GM23338 (cell line): ENCODE data around the gene TNFSF4. TPM values are rescaled to one million over a fixed set of nuclear protein-coding genes. Genes with fewer than 3 reads are reported as not detected.

Experiments used
- ATAC-seq: fragments of 200-7000 bp; cut with Tn5 transposase; 3 replicates; pipeline ENCODE4 v1.9.1; 2020
- DNase-seq: peaks from one replicate; pipeline ENCODE4 v3.0.0-alpha.2; 2015; ENCODE audit warnings: low spot score
- H2AFZ ChIP-seq: fragments of 200-600 bp; sonication (generic); 2 replicates; pipeline ENCODE4 v1.8.0; 2016; ENCODE audit warnings: antibody characterized with exemption, mild to moderate bottlenecking, moderate library complexity
- H3F3A ChIP-seq: fragments of 200-600 bp; sonication (generic); replicated peaks from 2 replicates; pipeline ENCODE4 v1.8.0; 2017; ENCODE audit warnings: antibody characterized with exemption, mixed run types, low read depth
- H3K27ac ChIP-seq: fragments of 200-600 bp; sonication (generic); 2 replicates; pipeline ENCODE4 v1.6.1; 2016; ENCODE audit warnings: low read depth
- H3K27me3 ChIP-seq: fragments of 200-600 bp; sonication (generic); 2 replicates; pipeline ENCODE4 v1.8.0; 2016; ENCODE audit warnings: mild to moderate bottlenecking, mixed run types, moderate library complexity; ENCODE audit not compliant: insufficient read depth
- H3K36me3 ChIP-seq: fragments of 200-600 bp; sonication (generic); 2 replicates; pipeline ENCODE4 v1.8.0; 2016; ENCODE audit warnings: mild to moderate bottlenecking; ENCODE audit not compliant: insufficient read depth
- H3K4me1 ChIP-seq: fragments of 200-600 bp; sonication (generic); 2 replicates; pipeline ENCODE4 v1.8.0; 2016; ENCODE audit warnings: mild to moderate bottlenecking, moderate library complexity; ENCODE audit not compliant: insufficient read depth
- H3K4me2 ChIP-seq: fragments of 200-600 bp; sonication (generic); 2 replicates; pipeline ENCODE4 v1.7.1; 2017; ENCODE audit warnings: mixed run types
- H3K4me3 ChIP-seq: fragments of 200-600 bp; sonication (generic); 2 replicates; pipeline ENCODE4 v1.6.1; 2016; ENCODE audit warnings: mixed run types
- H3K79me2 ChIP-seq: fragments of 200-600 bp; sonication (generic); replicated peaks from 2 replicates; pipeline ENCODE4 v1.8.0; 2017; ENCODE audit warnings: mild to moderate bottlenecking; ENCODE audit not compliant: insufficient read depth
- H3K9me2 ChIP-seq: fragments of 200-600 bp; sonication (generic); 2 replicates; pipeline ENCODE4 v1.8.0; 2017; ENCODE audit not compliant: insufficient read depth
- H4K20me1 ChIP-seq: fragments of 200-600 bp; sonication (generic); replicated peaks from 2 replicates; pipeline ENCODE4 v1.8.0; 2017; ENCODE audit warnings: mild to moderate bottlenecking; ENCODE audit not compliant: insufficient read depth
- H3K27ac Mint-ChIP-seq: 2 replicates; pipeline ENCODE4 v1.8.0; 2020; ENCODE audit warnings: inconsistent platforms, mild to moderate bottlenecking, moderate library complexity, mixed read lengths
- H3K27me3 Mint-ChIP-seq: 3 replicates; pipeline ENCODE4 v1.8.0; 2022; ENCODE audit warnings: low read depth, mild to moderate bottlenecking, moderate library complexity, mixed read lengths, inconsistent platforms; ENCODE audit not compliant: insufficient read depth, poor library complexity
- H3K36me3 Mint-ChIP-seq: 3 replicates; pipeline ENCODE4 v1.8.0; 2021; ENCODE audit warnings: low read depth, mild to moderate bottlenecking, inconsistent platforms, moderate library complexity, mixed read lengths
- H3K4me1 Mint-ChIP-seq: 3 replicates; pipeline ENCODE4 v1.8.0; 2020; ENCODE audit warnings: mild to moderate bottlenecking, inconsistent platforms, mixed read lengths
- H3K4me3 Mint-ChIP-seq: 3 replicates; pipeline ENCODE4 v1.8.0; 2021; ENCODE audit warnings: moderate library complexity, mild to moderate bottlenecking, inconsistent platforms, mixed read lengths
- H3K9me3 Mint-ChIP-seq: 3 replicates; pipeline ENCODE4 v1.8.0; 2020; ENCODE audit warnings: moderate library complexity, mild to moderate bottlenecking, inconsistent platforms, mixed read lengths
- CREB1 ChIP-seq: fragments of 250-450 bp; sonication (Bioruptor Pico); IDR thresholded peaks from 2 replicates; pipeline ENCODE4 v1.5.0; 2020; ENCODE audit warnings: low read depth, mild to moderate bottlenecking, moderate library complexity
- EZH2 ChIP-seq: fragments of 200-600 bp; sonication (generic); IDR thresholded peaks from one replicate; pipeline ENCODE4 v1.8.0; 2017; ENCODE audit warnings: antibody characterized with exemption, mild to moderate bottlenecking, low read depth; ENCODE audit not compliant: unreplicated experiment
- EZH2phosphoT487 ChIP-seq: fragments of 200-600 bp; sonication (generic); IDR thresholded peaks from one replicate; pipeline ENCODE4 v1.8.1; 2018; ENCODE audit warnings: antibody characterized with exemption; ENCODE audit not compliant: unreplicated experiment
- JUNB ChIP-seq: IDR thresholded peaks from one replicate; pipeline ENCODE4 v1.6.1; 2016; ENCODE audit warnings: antibody characterized with exemption; ENCODE audit not compliant: unreplicated experiment
- NANOG ChIP-seq: IDR thresholded peaks from 2 replicates; pipeline ENCODE4 v1.6.1; 2016; ENCODE audit warnings: antibody characterized with exemption, borderline replicate concordance
- POLR2AphosphoS5 ChIP-seq: IDR thresholded peaks from 2 replicates; pipeline ENCODE4 v1.6.1; 2016; ENCODE audit warnings: antibody characterized with exemption, low read depth
- STAT1 ChIP-seq: IDR thresholded peaks from one replicate; pipeline ENCODE4 v1.6.1; 2016; ENCODE audit warnings: antibody characterized with exemption; ENCODE audit not compliant: unreplicated experiment
- ZNF114 ChIP-seq: fragments of 250-450 bp; sonication (Bioruptor Pico); IDR thresholded peaks from 2 replicates; pipeline ENCODE4 v1.5.0; 2020; ENCODE audit warnings: mild to moderate bottlenecking, moderate library complexity
- ZNF331 ChIP-seq: fragments of 250-450 bp; sonication (Bioruptor Pico); IDR thresholded peaks from 2 replicates; pipeline ENCODE4 v1.5.0; 2020; ENCODE audit warnings: low read depth, mild to moderate bottlenecking, moderate library complexity
- polyA plus RNA-seq: library from polyadenylated mRNA; unstranded; fragments of >200 nt; fragmentation: Nextera tagmentation; extraction: Ambion mirVana; gene quantifications from 2 replicates; pipeline ENCODE4 v1.2.1, GENCODE V29; 2016
- total RNA-seq: library from RNA; depleted of rRNA; stranded (reverse); fragments of >200 nt; shearing (Covaris generic); gene quantifications from 2 replicates; pipeline ENCODE4 v1.2.3, GENCODE V29; 2014
- TF ChIP-seq, protein P1 (sequence below): fragments of 250-450 bp; sonication (Bioruptor Pico); IDR thresholded peaks from 2 replicates; pipeline ENCODE4 v1.5.0; 2020; ENCODE audit warnings: mild to moderate bottlenecking, moderate library complexity
- TF ChIP-seq, protein P2 (sequence below): IDR thresholded peaks from 2 replicates; pipeline ENCODE4 v1.6.1; 2016; ENCODE audit warnings: antibody characterized with exemption
- TF ChIP-seq, protein P3 (sequence below), 2 experiments: fragments of 200-600 bp in 1 of 2; sonication (generic) in 1 of 2; conservative IDR thresholded peaks; 2 replicates each; pipeline versions ENCODE4 v1.5.1 to v1.6.1; 2016 to 2017; ENCODE audit warnings: antibody characterized with exemption in 2 of 2, low read depth in 2 of 2, mild to moderate bottlenecking in 2 of 2, moderate library complexity in 1 of 2

Gene TNFSF4
- total and polyA plus RNA-seq, 2 experiments from 2014 or later = 0.55 to 1.5 TPM

DNA sequence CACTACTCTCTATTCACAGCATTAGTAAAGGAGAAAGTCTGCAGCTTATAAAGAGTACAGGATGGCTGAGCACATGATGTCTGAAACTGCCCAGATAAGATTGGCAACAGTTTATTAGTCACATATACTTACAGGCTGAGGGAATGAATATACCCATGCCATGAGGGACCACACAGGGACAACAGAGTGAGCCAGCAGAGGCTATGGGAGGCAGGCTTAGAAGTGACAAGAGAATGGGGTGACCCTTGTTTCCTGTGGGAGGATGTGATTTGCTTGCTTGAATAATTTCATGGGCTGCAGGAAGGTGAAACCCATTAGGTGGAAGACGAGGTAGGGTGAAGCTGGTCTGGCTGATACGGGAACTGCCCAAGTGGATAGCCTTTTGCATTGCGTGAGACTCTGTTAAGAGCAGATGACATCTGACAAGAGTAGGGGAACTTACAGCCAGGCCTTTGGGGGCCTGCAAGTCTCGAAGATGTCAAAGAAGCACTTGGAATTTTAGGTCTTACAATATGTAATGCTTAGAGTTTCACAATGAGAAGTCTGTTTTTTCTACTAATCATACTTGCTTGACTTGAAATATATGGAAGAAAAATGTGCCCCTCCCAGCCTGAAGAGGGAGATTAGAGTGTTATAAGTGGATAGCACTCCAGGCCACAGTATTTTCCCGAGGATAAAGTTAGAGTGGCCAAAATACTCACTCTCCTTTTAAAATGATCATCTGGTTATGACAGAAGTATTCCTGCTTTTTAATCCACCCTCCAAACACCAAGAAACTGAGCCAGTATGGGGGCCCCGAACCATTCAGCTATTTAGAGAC is 34.6 kb upstream of the TNFSF4 start:
- H3K27me3 ChIP-seq = no peaks in the 10 kb centered on the region
- Mint-ChIP-seq H3K4me1 (no peaks in the 10 kb centered on the region), H3K27ac (no peak overlapping the region), H3K9me3 (peaks cover 19% of the 10 kb centered on the region; the same call in 2 of the 3 replicates), H3K36me3 (no peaks in the 10 kb centered on the region), H3K27me3 (no peaks in the 10 kb centered on the region), H3K4me3 (no peak overlapping the region)
- H3K36me3 ChIP-seq = no peaks in the 10 kb centered on the region
- no peak overlapping the region for H3K27ac ChIP-seq
- no peak overlapping the region for H2AFZ ChIP-seq
- TF ChIP-seq, protein P1, sequence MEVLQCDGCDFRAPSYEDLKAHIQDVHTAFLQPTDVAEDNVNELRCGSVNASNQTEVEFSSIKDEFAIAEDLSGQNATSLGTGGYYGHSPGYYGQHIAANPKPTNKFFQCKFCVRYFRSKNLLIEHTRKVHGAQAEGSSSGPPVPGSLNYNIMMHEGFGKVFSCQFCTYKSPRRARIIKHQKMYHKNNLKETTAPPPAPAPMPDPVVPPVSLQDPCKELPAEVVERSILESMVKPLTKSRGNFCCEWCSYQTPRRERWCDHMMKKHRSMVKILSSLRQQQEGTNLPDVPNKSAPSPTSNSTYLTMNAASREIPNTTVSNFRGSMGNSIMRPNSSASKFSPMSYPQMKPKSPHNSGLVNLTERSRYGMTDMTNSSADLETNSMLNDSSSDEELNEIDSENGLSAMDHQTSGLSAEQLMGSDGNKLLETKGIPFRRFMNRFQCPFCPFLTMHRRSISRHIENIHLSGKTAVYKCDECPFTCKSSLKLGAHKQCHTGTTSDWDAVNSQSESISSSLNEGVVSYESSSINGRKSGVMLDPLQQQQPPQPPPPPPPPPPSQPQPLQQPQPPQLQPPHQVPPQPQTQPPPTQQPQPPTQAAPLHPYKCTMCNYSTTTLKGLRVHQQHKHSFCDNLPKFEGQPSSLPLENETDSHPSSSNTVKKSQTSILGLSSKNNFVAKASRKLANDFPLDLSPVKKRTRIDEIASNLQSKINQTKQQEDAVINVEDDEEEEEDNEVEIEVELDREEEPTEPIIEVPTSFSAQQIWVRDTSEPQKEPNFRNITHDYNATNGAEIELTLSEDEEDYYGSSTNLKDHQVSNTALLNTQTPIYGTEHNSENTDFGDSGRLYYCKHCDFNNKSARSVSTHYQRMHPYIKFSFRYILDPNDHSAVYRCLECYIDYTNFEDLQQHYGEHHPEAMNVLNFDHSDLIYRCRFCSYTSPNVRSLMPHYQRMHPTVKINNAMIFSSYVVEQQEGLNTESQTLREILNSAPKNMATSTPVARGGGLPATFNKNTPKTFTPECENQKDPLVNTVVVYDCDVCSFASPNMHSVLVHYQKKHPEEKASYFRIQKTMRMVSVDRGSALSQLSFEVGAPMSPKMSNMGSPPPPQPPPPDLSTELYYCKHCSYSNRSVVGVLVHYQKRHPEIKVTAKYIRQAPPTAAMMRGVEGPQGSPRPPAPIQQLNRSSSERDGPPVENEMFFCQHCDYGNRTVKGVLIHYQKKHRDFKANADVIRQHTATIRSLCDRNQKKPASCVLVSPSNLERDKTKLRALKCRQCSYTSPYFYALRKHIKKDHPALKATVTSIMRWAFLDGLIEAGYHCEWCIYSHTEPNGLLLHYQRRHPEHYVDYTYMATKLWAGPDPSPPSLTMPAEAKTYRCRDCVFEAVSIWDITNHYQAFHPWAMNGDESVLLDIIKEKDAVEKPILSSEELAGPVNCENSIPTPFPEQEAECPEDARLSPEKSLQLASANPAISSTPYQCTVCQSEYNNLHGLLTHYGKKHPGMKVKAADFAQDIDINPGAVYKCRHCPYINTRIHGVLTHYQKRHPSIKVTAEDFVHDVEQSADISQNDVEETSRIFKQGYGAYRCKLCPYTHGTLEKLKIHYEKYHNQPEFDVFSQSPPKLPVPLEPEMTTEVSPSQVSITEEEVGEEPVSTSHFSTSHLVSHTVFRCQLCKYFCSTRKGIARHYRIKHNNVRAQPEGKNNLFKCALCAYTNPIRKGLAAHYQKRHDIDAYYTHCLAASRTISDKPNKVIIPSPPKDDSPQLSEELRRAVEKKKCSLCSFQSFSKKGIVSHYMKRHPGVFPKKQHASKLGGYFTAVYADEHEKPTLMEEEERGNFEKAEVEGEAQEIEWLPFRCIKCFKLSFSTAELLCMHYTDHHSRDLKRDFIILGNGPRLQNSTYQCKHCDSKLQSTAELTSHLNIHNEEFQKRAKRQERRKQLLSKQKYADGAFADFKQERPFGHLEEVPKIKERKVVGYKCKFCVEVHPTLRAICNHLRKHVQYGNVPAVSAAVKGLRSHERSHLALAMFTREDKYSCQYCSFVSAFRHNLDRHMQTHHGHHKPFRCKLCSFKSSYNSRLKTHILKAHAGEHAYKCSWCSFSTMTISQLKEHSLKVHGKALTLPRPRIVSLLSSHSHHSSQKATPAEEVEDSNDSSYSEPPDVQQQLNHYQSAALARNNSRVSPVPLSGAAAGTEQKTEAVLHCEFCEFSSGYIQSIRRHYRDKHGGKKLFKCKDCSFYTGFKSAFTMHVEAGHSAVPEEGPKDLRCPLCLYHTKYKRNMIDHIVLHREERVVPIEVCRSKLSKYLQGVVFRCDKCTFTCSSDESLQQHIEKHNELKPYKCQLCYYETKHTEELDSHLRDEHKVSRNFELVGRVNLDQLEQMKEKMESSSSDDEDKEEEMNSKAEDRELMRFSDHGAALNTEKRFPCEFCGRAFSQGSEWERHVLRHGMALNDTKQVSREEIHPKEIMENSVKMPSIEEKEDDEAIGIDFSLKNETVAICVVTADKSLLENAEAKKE (CRISPR knock-in tag) = no peak
- TF ChIP-seq STAT1 = no peak
- no peak for TF ChIP-seq EZH2
- TF ChIP-seq ZNF114 = no peak
- no peak for TF ChIP-seq JUNB
- no peak for TF ChIP-seq NANOG
- no peak for TF ChIP-seq POLR2AphosphoS5
- TF ChIP-seq ZNF331 (CRISPR knock-in tag) = no peak
- TF ChIP-seq, protein P2, sequence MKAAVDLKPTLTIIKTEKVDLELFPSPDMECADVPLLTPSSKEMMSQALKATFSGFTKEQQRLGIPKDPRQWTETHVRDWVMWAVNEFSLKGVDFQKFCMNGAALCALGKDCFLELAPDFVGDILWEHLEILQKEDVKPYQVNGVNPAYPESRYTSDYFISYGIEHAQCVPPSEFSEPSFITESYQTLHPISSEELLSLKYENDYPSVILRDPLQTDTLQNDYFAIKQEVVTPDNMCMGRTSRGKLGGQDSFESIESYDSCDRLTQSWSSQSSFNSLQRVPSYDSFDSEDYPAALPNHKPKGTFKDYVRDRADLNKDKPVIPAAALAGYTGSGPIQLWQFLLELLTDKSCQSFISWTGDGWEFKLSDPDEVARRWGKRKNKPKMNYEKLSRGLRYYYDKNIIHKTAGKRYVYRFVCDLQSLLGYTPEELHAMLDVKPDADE = no peak
- TF ChIP-seq EZH2phosphoT487 = no peak
- TF ChIP-seq CREB1 = no peak
- TF ChIP-seq, protein P3, sequence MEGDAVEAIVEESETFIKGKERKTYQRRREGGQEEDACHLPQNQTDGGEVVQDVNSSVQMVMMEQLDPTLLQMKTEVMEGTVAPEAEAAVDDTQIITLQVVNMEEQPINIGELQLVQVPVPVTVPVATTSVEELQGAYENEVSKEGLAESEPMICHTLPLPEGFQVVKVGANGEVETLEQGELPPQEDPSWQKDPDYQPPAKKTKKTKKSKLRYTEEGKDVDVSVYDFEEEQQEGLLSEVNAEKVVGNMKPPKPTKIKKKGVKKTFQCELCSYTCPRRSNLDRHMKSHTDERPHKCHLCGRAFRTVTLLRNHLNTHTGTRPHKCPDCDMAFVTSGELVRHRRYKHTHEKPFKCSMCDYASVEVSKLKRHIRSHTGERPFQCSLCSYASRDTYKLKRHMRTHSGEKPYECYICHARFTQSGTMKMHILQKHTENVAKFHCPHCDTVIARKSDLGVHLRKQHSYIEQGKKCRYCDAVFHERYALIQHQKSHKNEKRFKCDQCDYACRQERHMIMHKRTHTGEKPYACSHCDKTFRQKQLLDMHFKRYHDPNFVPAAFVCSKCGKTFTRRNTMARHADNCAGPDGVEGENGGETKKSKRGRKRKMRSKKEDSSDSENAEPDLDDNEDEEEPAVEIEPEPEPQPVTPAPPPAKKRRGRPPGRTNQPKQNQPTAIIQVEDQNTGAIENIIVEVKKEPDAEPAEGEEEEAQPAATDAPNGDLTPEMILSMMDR (conservative IDR thresholded peaks at IDR 0.05; ENCODE audit: low read depth in 2 of 2) = no peak
- H3K79me2 ChIP-seq = no peaks in the 10 kb centered on the region
- ATAC-seq (no peak), DNase-seq (no peak)
- H3F3A ChIP-seq = no peaks in the 10 kb centered on the region
- H3K4me1 ChIP-seq = no peaks in the 10 kb centered on the region
- H3K9me2 ChIP-seq = 0 out of 2 replicates have a peak, but pooled peaks cover under 1% of the 10 kb centered on the region
- no peak overlapping the region for H3K4me3 ChIP-seq
- H3K4me2 ChIP-seq = no peak overlapping the region
- no peaks in the 10 kb centered on the region; the same call in 1 of the 2 replicates for H4K20me1 ChIP-seq
